Measurements from ENCODE around the gene STIMATE.

Gene STIMATE

DNA sequence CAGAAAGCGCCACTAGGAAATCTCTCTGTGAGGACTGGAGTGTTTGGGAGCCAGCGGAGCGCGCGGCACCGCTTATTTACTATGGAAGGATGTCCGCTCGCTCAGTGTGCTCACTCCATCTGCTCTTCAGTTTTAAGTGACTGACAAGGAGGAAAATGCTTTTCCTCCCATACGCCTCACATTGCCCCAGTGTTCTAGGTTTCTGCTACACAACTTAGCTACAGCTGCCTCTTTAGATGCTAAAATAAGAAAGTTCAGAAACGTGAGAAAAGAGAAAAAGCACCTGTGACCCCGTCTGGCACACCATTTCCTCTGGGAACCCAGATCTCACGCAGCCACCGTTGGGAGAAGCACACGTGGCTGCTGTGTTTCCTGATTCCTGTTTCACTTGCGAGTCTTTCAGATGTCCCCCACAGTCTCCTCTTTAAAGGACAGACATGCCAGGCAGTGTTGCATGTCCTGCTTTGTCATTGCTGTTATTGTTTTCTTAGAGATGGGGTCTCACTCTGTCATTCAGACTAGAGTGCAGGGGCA is 50.8 kb downstream of the STIMATE start:
- TF ChIP-seq CTCF (IDR thresholded peaks at IDR 0.05) (no peak), ZFX (IDR thresholded peaks at IDR 0.05; ENCODE audit: borderline replicate concordance) (no peak)
- H3K27ac ChIP-seq, result no peak overlapping the region

- H3K27ac ChIP-seq, result no peak overlapping the region
- TF ChIP-seq ZFX (IDR thresholded peaks at IDR 0.05; ENCODE audit: borderline replicate concordance) (no peak), CTCF (IDR thresholded peaks at IDR 0.05) (peak; percentile 18)
Measured at GRCh38 chr3:52845691-52846431, 51.5 kb downstream of the STIMATE start.

- H3K27ac ChIP-seq, result no peak overlapping the region
- no peak for TF ChIP-seq CTCF (IDR thresholded peaks at IDR 0.05)
- no peak for TF ChIP-seq ZFX (IDR thresholded peaks at IDR 0.05; ENCODE audit: borderline replicate concordance)
Measured at GRCh38 chr3:52845157-52845556, 52.2 kb downstream of the STIMATE start.

DNA sequence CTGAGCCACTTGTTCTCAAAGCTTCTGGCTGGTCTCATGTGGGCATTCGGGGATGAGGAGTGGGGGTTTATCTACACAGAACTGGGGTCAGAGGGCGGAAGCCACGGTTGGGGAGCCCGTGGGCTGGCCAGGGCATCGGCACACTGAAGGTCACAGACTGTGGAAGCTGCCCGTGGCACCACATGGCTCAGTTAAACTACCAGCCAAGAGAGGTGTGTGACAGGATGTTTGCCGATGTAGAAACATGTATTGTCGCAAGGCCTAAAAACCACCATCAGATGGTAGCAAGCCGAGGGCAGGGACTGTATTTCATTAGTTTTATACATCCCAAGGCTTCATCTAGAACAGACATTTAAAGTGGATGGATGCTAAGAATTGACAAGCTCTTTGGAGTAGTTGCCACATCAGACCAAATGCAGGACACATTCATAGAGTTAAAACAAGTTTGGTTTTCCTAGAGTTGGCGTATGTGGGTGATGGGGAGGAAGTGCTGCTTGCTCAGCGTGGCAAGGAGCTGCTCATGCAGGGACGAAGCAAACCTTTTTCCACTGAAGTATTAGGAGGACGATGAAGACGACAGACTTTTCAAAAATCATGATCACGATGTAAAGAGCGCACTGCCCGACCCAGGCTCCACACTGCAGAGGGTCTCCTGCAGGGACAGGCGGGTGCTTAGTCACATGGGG is 52.9 kb downstream of the STIMATE start:
- H3K27ac ChIP-seq, result no peak overlapping the region
- TF ChIP-seq ZFX (IDR thresholded peaks at IDR 0.05; ENCODE audit: borderline replicate concordance) (no peak), CTCF (IDR thresholded peaks at IDR 0.05) (no peak)

- no peak overlapping the region for H3K27ac ChIP-seq
- TF ChIP-seq CTCF (IDR thresholded peaks at IDR 0.05) (no peak), ZFX (IDR thresholded peaks at IDR 0.05; ENCODE audit: borderline replicate concordance) (no peak)
Measured at GRCh38 chr3:52843881-52844280, 53.5 kb downstream of the STIMATE start.

GRCh38 chr3:52843108-52843865 is 54.1 kb downstream of the STIMATE start:
- TF ChIP-seq ZFX (IDR thresholded peaks at IDR 0.05; ENCODE audit: borderline replicate concordance), result no peak
- TF ChIP-seq CTCF (IDR thresholded peaks at IDR 0.05), result no peak
- no peak overlapping the region for H3K27ac ChIP-seq

Measured in 22Rv1 (cell line).